ENCODE results near the gene SLC35F4. TPM values are rescaled to one million over a fixed set of nuclear protein-coding genes. Genes with fewer than 3 reads are reported as not detected.

The SLC35F4 gene
- total and polyA plus RNA-seq, 8 donors, result 0.11 to 0.30 (median 0.22) TPM; not detected in 2

GRCh38 chr14:57835766-57836165 is 30.1 kb downstream of the SLC35F4 start:
- H3K27me3 ChIP-seq, result no peaks in the 10 kb centered on the region
- no peaks in the 10 kb centered on the region for H3K36me3 ChIP-seq
- ATAC-seq (no peak), DNase-seq (no peak)
- H3K4me3 ChIP-seq, result no peak overlapping the region
- intact Hi-C loops (cut with DNase I), result no loop called here
- no peak for TF ChIP-seq CTCF (IDR thresholded peaks at IDR 0.05)
- no peaks in the 10 kb centered on the region for H3K9me3 ChIP-seq
- H3K27ac ChIP-seq, result no peak overlapping the region
- no peaks in the 10 kb centered on the region for H3K4me1 ChIP-seq

DNA sequence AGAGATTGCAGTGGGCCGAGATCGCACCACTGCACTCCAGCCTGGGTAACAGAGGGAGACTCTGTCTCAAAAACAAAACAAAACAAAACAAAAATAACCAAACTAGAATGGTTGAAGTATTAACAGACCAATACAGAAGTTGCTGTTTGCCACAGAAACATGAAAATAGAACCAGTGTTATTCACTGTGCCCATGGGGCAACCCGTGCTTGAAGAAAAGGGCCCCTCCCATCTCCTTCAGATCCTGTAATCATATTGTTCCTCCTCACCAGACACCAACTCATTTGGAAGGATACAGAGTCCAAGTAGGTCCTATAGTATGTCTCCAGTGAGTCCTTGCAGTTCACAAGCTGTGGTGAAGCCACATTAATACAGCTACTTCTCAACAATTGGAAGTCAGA is 30.9 kb downstream of the SLC35F4 start:
- intact Hi-C loops (cut with DNase I), result no loop called here
- no peak overlapping the region for H3K27ac ChIP-seq
- H3K36me3 ChIP-seq, result no peaks in the 10 kb centered on the region
- no peaks in the 10 kb centered on the region for H3K4me1 ChIP-seq
- TF ChIP-seq CTCF (IDR thresholded peaks at IDR 0.05), result no peak
- DNase-seq (no peak), ATAC-seq (no peak)
- no peaks in the 10 kb centered on the region for H3K27me3 ChIP-seq
- H3K9me3 ChIP-seq, result no peaks in the 10 kb centered on the region
- H3K4me3 ChIP-seq, result no peak overlapping the region

GRCh38 chr14:57834001-57834598 is 31.8 kb downstream of the SLC35F4 start:
- TF ChIP-seq CTCF (IDR thresholded peaks at IDR 0.05), result no peak
- no peaks in the 10 kb centered on the region for H3K9me3 ChIP-seq
- H3K4me3 ChIP-seq, result no peak overlapping the region
- intact Hi-C loops (cut with DNase I), result no loop called here
- no peaks in the 10 kb centered on the region for H3K27me3 ChIP-seq
- no peaks in the 10 kb centered on the region for H3K36me3 ChIP-seq
- H3K4me1 ChIP-seq, result no peaks in the 10 kb centered on the region
- no peak overlapping the region for H3K27ac ChIP-seq
- ATAC-seq (no peak), DNase-seq (no peak)

GRCh38 chr14:57833323-57833722 is 32.6 kb downstream of the SLC35F4 start:
- Histone ChIP-seq H3K4me3 (no peak overlapping the region), H3K9me3 (no peaks in the 10 kb centered on the region), H3K27me3 (no peaks in the 10 kb centered on the region), H3K4me1 (no peaks in the 10 kb centered on the region), H3K27ac (no peak overlapping the region), H3K36me3 (no peaks in the 10 kb centered on the region)
- no peak for DNase-seq
- peak; percentile 73 for ATAC-seq
- intact Hi-C loops (cut with DNase I), result no loop called here
- no peak for TF ChIP-seq CTCF (IDR thresholded peaks at IDR 0.05)

DNA sequence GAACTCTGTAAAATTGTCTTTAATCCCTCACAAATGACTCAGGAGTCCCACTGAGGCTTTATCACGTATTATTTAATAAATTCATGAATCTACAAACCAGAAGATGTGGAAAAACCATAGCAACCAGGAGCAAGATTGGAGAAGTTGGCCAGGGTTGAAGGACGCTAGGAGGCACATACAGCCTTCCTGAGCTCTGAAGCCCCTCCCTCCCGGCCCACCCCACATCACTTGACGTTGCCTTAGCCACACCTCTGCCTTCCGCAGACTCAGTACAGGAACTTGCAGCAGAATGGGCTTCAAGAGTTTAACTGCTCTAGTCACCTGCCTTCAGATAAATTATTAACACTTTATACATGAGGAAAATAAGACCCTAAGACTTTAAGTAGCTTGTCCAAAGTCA is 33.9 kb downstream of the SLC35F4 start:
- no peaks in the 10 kb centered on the region for H3K36me3 ChIP-seq
- H3K27me3 ChIP-seq, result no peaks in the 10 kb centered on the region
- DNase-seq (peak in 1 of 4 donors; percentile 52), ATAC-seq (no peak)
- no peaks in the 10 kb centered on the region for H3K4me1 ChIP-seq
- H3K4me3 ChIP-seq, result no peak overlapping the region
- H3K9me3 ChIP-seq, result no peaks in the 10 kb centered on the region
- no peak overlapping the region for H3K27ac ChIP-seq
- no peak for TF ChIP-seq CTCF (IDR thresholded peaks at IDR 0.05)
- intact Hi-C loops (cut with DNase I), result no loop called here
